ENCODE data around the gene PCIF1. TPM values are rescaled to one million over a fixed set of nuclear protein-coding genes. Genes with fewer than 3 reads are reported as not detected.
A peak's percentile ranks its signal among the peaks of the same experiment; 100 is the strongest.

The PCIF1 gene
- total RNA-seq, 1 donor from 2014 or later = 42.1 TPM

DNA sequence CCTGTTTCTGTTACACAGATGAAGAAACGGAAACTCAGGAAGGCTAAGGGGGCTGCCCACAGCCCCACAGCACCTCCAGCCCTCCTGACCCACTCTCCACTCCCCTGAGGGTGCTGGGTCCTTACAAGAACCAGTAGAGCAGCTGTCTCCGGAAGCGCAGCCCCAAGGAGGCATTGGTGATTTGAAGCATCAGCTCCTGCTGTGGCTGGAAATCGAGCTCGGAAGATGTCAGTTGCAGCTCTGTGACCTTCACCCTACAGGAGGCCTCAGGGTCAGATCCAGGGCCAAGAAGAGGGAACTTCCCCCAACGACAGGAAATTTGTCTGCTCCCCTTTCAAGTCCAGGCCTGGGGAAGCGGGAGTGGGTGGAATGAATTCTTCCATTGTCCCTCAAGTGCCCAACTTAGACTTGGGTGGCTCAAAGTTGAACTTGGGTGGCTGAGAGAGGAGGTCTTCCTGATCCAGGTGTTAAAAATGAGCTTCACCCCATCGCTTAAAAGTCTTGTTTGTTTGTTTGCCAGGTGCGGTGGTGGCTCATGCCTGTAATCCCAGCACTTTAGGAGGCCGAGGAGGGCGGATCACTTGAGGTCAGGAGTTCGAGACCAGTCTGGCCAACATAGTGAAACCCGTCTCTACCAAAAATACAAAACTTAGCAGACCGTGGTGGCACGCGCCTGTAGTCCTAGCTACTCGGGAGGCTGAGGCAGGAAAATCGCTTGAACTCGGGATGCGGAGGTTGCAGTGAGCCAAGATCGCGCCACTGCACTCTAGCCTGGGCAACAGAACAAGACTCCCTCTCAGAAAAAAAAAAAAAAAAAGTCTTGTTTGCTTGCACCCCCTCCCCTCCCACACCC lies 24.4 kb upstream of the PCIF1 start:
- Mint-ChIP-seq H3K27ac (ENCODE audit: unreplicated experiment) (peak overlapping the region; percentile 73), H3K4me1 (ENCODE audit: unreplicated experiment) (peaks cover 22% of the 10 kb centered on the region)
- TF ChIP-seq, protein P1, sequence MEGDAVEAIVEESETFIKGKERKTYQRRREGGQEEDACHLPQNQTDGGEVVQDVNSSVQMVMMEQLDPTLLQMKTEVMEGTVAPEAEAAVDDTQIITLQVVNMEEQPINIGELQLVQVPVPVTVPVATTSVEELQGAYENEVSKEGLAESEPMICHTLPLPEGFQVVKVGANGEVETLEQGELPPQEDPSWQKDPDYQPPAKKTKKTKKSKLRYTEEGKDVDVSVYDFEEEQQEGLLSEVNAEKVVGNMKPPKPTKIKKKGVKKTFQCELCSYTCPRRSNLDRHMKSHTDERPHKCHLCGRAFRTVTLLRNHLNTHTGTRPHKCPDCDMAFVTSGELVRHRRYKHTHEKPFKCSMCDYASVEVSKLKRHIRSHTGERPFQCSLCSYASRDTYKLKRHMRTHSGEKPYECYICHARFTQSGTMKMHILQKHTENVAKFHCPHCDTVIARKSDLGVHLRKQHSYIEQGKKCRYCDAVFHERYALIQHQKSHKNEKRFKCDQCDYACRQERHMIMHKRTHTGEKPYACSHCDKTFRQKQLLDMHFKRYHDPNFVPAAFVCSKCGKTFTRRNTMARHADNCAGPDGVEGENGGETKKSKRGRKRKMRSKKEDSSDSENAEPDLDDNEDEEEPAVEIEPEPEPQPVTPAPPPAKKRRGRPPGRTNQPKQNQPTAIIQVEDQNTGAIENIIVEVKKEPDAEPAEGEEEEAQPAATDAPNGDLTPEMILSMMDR (IDR thresholded peaks at IDR 0.05) = no peak

DNA sequence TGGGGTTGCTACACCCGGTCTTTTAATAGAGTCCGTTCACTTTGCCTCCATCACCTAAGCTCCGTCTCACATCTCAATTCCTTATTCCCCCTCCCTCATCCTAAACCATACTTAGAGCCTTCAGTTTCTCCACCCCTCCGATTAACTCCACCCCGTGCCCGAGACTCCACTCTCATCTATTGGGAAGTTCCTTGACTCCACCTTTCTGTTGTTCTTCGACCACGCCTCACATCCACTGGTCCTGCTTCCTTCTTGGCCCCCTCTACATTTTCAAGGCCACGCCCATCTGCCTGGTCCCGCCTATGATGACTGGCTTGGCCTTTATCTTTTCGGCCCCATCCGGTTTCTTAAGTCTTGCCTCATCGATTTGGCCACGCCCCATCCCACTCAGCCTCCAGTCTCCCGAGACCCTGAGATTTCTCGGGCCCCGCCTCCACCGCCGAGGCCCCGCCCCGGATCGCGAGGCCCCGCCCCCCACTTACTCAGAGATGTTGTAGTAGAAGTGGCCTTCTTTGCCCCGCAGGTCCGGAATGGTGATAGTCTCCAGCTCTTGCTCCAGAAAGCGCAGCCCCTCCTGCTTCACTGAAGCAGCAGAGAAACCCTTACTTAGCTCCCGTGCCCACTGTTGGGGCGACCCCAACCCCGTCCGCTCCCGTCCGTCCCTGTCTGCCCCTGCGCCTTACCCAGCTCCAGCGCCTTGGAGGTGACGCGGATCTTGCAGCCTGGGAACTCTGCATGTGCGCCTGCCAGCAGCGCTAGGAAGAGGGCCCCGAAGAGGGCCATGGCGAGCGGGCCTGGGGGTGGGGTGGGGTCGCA lies 23.6 kb upstream of the PCIF1 start:
- DNase-seq (ENCODE audit: extremely low spot score, unreplicated experiment) = peak; percentile 98
- Mint-ChIP-seq H3K36me3 (ENCODE audit: unreplicated experiment) (peaks cover 7% of the 10 kb centered on the region), H3K4me1 (ENCODE audit: unreplicated experiment) (peaks cover 22% of the 10 kb centered on the region), H3K27ac (ENCODE audit: unreplicated experiment) (peak overlapping the region; percentile 92), H3K27me3 (ENCODE audit: unreplicated experiment) (no peaks in the 10 kb centered on the region), H3K9me3 (ENCODE audit: unreplicated experiment) (no peaks in the 10 kb centered on the region), H3K4me3 (ENCODE audit: unreplicated experiment) (peak overlapping the region; percentile 72)
- TF ChIP-seq, protein P1 (IDR thresholded peaks at IDR 0.05) = no peak

More for the DNA sequence above, 24.4 kb upstream of the PCIF1 start:
- H3K9me3 Mint-ChIP-seq (ENCODE audit: unreplicated experiment) = no peaks in the 10 kb centered on the region
- H3K36me3 Mint-ChIP-seq (ENCODE audit: unreplicated experiment) = peaks cover 10% of the 10 kb centered on the region
- peak overlapping the region; percentile 72 for H3K4me3 Mint-ChIP-seq (ENCODE audit: unreplicated experiment)
- H3K27me3 Mint-ChIP-seq (ENCODE audit: unreplicated experiment) = no peaks in the 10 kb centered on the region
- no peak for DNase-seq (ENCODE audit: extremely low spot score, unreplicated experiment)

DNA sequence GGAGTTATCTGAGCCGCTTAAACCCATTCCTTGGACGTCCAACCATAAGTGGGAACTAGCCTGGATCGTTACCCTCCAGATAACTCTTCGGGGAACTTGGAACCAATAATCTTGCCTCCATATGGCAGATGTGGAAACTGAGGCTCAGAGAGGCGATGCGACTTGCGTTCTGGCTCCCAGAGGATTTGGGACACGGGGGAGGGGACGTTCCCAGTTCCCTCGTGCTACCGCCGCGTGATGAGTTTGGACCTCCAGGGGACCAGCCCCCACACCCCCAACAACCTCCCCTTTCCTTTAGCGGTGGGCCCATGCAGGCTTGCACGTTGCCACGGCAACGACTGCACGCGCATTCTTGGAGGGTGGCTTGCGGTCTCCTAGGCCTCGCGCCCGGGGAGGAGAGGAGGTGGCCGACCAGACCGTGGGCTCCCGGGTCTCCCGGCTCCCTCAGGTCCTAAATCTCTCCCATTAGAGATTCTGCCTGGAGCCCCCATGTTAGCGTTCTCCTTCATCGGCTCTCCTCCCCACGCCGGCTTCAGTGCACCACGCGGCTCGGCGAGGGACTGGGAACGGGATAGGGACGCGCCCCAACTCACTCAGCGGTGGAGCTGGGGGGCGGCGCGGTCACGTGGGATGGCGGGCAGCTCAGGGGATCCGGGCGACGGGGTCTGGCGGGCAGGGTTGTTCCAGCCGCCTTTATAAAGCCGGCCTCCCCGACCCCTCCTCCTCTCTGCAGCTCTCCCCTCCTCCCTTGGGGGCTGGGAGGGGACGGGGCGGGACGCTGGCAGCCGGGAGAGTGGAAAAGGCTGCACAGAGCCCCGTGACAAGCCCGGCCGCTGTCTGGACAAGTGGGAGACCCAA lies 22.8 kb upstream of the PCIF1 start, which contains the start of gene PLTP:
Gene PLTP, minus strand, starts transcription at position 670 of the 858 bp plus-strand sequence. CDS start 703 bp downstream, outside the sequence.
- H3K27ac Mint-ChIP-seq (ENCODE audit: unreplicated experiment) = peak within 1 kb of the TSS; percentile 92
- peaks cover 7% of the 10 kb centered on the region for H3K36me3 Mint-ChIP-seq (ENCODE audit: unreplicated experiment)
- peak within 1 kb of the TSS; percentile 72 for H3K4me3 Mint-ChIP-seq (ENCODE audit: unreplicated experiment)

DNA sequence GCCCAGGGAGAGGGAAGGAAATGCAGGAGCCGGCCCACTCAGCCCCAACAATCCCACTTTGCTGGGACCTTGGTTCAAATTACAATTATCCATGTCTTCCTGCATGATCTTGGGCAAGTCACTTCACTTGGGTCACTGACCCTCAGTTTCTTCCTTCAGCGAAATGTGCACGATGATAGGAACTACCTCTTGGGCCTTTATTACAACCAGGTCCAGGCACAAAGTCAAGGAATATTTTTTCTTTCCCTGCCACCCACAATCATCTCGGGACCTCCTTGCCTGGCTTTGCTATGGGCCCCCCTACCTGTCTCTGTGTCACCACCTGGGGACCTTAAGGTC lies 22.2 kb upstream of the PCIF1 start:
- H3K4me3 Mint-ChIP-seq (ENCODE audit: unreplicated experiment) = peak overlapping the region; percentile 72
- peaks cover 22% of the 10 kb centered on the region for H3K4me1 Mint-ChIP-seq (ENCODE audit: unreplicated experiment)
- DNase-seq (ENCODE audit: extremely low spot score, unreplicated experiment) = no peak
- H3K27ac Mint-ChIP-seq (ENCODE audit: unreplicated experiment) = peak overlapping the region; percentile 92
- no peaks in the 10 kb centered on the region for H3K9me3 Mint-ChIP-seq (ENCODE audit: unreplicated experiment)
- no peaks in the 10 kb centered on the region for H3K27me3 Mint-ChIP-seq (ENCODE audit: unreplicated experiment)
- peaks cover 7% of the 10 kb centered on the region for H3K36me3 Mint-ChIP-seq (ENCODE audit: unreplicated experiment)
- TF ChIP-seq, protein P1 (IDR thresholded peaks at IDR 0.05) = no peak

More for the DNA sequence above, 22.8 kb upstream of the PCIF1 start, which contains the start of gene PLTP:
- peak; percentile 88 for DNase-seq (ENCODE audit: extremely low spot score, unreplicated experiment)
- TF ChIP-seq, protein P1 (IDR thresholded peaks at IDR 0.05) = no peak
- peaks cover 22% of the 10 kb centered on the region for H3K4me1 Mint-ChIP-seq (ENCODE audit: unreplicated experiment)
- no peaks in the 10 kb centered on the region for H3K27me3 Mint-ChIP-seq (ENCODE audit: unreplicated experiment)
- no peaks in the 10 kb centered on the region for H3K9me3 Mint-ChIP-seq (ENCODE audit: unreplicated experiment)

Data from osteocyte (in vitro differentiated cells).